ENCODE measurements around the gene PPP4R3B.

GRCh38 chr2:55601849-55602248, 15.6 kb downstream of the PPP4R3B start:
- TF ChIP-seq POLR2AphosphoS5 (IDR thresholded peaks at IDR 0.05; ENCODE audit: low read depth, low read length) (no peak), TBP (IDR thresholded peaks at IDR 0.05; ENCODE audit: low read depth, low read length) (no peak), USF2 (IDR thresholded peaks at IDR 0.05; ENCODE audit: low read length) (no peak), POLR2A (IDR thresholded peaks at IDR 0.05; ENCODE audit: control extremely low read depth in 1 of 2, low read depth in 2 of 2, low read length in 2 of 2) (no peak), EZH2 (IDR thresholded peaks at IDR 0.05; ENCODE audit: low read depth, low read length, severe bottlenecking) (no peak)
- TF ChIP-seq, protein P1, sequence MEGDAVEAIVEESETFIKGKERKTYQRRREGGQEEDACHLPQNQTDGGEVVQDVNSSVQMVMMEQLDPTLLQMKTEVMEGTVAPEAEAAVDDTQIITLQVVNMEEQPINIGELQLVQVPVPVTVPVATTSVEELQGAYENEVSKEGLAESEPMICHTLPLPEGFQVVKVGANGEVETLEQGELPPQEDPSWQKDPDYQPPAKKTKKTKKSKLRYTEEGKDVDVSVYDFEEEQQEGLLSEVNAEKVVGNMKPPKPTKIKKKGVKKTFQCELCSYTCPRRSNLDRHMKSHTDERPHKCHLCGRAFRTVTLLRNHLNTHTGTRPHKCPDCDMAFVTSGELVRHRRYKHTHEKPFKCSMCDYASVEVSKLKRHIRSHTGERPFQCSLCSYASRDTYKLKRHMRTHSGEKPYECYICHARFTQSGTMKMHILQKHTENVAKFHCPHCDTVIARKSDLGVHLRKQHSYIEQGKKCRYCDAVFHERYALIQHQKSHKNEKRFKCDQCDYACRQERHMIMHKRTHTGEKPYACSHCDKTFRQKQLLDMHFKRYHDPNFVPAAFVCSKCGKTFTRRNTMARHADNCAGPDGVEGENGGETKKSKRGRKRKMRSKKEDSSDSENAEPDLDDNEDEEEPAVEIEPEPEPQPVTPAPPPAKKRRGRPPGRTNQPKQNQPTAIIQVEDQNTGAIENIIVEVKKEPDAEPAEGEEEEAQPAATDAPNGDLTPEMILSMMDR (IDR thresholded peaks at IDR 0.05; ENCODE audit: control extremely low read depth in 1 of 3, insufficient read depth in 1 of 3, low read depth in 1 of 3, low read length in 3 of 3): no peak
- TF ChIP-seq, protein P2, sequence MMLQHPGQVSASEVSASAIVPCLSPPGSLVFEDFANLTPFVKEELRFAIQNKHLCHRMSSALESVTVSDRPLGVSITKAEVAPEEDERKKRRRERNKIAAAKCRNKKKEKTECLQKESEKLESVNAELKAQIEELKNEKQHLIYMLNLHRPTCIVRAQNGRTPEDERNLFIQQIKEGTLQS (IDR thresholded peaks at IDR 0.05; ENCODE audit: insufficient read depth, low read depth, low read length): no peak
